AG09309 (cell line): ENCODE results near the gene COL9A2.

ENCODE experiments used
- DNase-seq: peaks from one replicate; pipeline ENCODE4 v3.0.0-alpha.2; 2010; ENCODE audit warnings: low read depth
- H3K4me3 ChIP-seq: 2 replicates; pipeline ENCODE4 v1.5.1; 2011; ENCODE audit warnings: mild to moderate bottlenecking, low read depth, low read length, moderate library complexity; ENCODE audit not compliant: control insufficient read depth
- CTCF ChIP-seq: IDR thresholded peaks from 2 replicates; pipeline ENCODE4 v1.5.1; 2011; ENCODE audit warnings: mild to moderate bottlenecking, low read depth, low read length, inconsistent platforms; ENCODE audit not compliant: insufficient read depth, control insufficient read depth; ENCODE audit errors: missing control alignments

Gene COL9A2

GRCh38 chr1:40265919-40266318 lies 51.2 kb downstream of the COL9A2 start:
- no peak overlapping the region for H3K4me3 ChIP-seq
- TF ChIP-seq CTCF = no peak
- no peak for DNase-seq

DNA sequence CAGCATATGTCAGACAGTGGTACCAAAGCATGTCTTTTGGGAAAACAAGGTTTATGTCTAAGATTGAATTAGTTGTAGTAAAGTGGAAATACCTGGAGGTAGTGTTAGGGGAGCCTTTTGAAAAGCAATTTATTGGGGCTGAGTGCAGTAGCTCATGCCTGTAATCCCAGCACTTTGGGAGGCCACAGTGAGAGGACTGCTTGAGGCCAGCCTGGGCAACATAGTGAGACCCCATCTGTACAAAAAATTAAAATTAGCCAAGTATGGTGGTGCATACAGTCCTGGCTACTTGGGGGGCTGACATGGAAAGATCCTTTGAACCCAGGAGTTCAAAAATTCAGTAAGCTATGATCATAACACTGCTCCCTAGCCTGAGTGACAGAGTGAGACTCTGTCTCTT lies 51.8 kb downstream of the COL9A2 start:
- H3K4me3 ChIP-seq = no peak overlapping the region
- no peak for TF ChIP-seq CTCF
- DNase-seq = no peak

DNA sequence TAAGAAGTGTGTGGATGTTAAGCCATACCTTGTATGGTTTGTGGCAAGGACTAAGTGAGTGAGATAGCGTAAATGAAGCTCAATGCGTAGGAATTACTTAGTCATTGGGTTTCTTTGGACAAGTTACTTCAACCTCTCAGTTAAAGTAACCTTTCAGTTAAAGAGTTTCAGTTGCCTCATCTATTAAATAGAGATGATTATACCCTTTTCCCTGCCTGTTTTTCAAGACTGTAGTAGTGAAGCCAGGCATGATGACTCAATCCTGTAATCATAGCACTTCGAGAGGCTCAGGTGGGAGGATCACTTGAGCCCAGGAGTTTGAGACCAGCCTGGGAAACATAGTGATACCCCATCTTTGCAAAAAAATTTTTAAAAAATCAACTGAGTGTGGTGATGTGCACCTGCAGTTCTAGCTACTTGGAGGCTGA lies 52.7 kb downstream of the COL9A2 start:
- DNase-seq = no peak
- no peak overlapping the region for H3K4me3 ChIP-seq
- no peak for TF ChIP-seq CTCF

DNA sequence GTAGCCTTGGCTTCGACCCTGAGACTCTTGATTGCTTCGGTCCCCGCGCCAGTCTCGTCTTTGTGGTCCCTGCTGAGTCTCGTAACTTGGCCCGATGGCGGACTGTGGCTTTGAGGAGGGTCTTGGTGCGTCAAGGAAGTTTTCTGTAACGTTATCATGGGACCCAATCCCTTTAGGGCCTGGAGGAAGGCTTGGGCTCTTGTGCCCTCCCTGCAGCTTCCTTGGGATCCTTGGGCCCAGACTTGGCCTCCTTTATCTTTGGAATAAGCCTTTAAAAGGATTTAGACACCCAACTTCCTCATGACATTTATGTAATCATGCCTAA lies 58.7 kb downstream of the COL9A2 start:
- no peak for DNase-seq
- TF ChIP-seq CTCF = no peak
- peak overlapping the region; percentile 97 for H3K4me3 ChIP-seq

DNA sequence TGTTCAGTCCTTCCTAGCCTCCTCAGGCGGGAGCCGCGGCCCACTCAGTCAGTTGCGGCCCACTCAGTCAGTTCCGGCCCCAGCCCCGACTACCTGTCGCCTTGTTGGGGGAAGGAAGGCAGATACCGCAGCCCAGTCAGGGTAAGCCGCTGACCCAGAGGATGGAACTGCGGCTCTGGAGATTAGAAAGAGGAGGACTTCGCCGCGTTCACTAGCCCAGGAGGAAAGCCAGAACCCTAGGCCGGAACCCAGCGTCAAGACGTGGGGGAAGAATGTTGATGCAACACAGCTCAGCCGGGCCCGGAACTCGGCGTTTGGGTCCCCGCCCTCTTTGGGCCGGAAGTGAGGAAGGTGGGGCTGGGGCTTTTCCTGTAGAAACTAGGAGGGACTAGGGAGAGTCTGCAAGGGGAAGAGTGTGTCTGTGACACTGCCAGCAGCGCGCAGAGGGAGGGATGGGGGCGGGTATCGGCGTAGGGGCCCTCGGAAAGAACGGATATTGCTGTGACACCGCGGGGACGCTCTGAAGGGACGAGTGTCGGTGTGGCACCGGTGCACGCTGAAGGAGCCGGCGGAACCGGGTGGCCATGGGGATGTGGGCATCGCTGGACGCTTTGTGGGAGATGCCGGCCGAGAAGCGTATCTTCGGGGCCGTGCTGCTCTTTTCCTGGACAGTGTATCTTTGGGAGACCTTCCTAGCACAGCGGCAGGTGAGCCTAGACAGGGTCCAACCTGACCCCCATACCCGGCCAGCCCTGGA lies 59.2 kb downstream of the COL9A2 start, which contains the start of gene ZMPSTE24:
Gene ZMPSTE24 (plus strand): TSS at position 549 of the 757 bp plus-strand sequence. CDS start 36 bp downstream, at position 585.
- peak; percentile 93 for DNase-seq
- H3K4me3 ChIP-seq = peak within 1 kb of the TSS; percentile 97
- TF ChIP-seq CTCF = no peak

DNA sequence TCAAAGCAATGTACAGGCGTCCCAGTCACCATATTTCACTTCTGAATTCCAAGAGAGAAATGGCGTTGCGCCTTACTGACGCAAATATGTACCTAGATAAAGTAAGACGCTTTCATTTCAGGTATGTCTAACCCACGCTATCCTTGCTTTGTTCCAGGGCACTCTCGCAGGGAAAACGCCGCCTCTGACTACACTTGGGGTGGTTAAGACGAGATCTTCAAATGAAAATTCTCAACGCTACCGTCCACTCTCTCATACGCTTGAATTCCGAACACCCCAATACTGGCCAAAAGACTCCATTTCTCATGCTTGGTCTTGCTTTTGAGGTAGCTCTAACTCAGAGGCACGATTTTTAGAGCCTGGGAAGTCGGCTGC lies 59.8 kb downstream of the COL9A2 start:
- DNase-seq = no peak
- TF ChIP-seq CTCF = no peak
- H3K4me3 ChIP-seq = peak overlapping the region; percentile 97
